CD4-positive, alpha-beta T cell treated with Interferon gamma for 1 hour (primary cell): Measurements from ENCODE around the gene CAMTA1.

Experiments used
- DNase-seq: peaks from one replicate; pipeline ENCODE4 v3.0.0-alpha.2; 2020

CAMTA1 gene

GRCh38 chr1:7558921-7559869 is 773.9 kb downstream of the CAMTA1 start:
- no peak for DNase-seq

- DNase-seq = no peak
Observed at GRCh38 chr1:7560128-7560527, 774.9 kb downstream of the CAMTA1 start.

GRCh38 chr1:7560601-7561181 is 775.4 kb downstream of the CAMTA1 start:
- DNase-seq = no peak

- no peak for DNase-seq
Observed at GRCh38 chr1:7561331-7561921, 776.2 kb downstream of the CAMTA1 start.

GRCh38 chr1:7561936-7562728 is 776.9 kb downstream of the CAMTA1 start:
- no peak for DNase-seq

- DNase-seq = no peak
Observed at GRCh38 chr1:7562729-7563605, 777.7 kb downstream of the CAMTA1 start.

- DNase-seq = no peak
Observed at GRCh38 chr1:7564137-7564536, 778.9 kb downstream of the CAMTA1 start.

GRCh38 chr1:7565099-7565750 is 780.0 kb downstream of the CAMTA1 start:
- DNase-seq = no peak

GRCh38 chr1:7566417-7567375 is 781.4 kb downstream of the CAMTA1 start:
- DNase-seq = no peak

GRCh38 chr1:7567376-7567775 is 782.1 kb downstream of the CAMTA1 start:
- no peak for DNase-seq

GRCh38 chr1:7568053-7568452 is 782.8 kb downstream of the CAMTA1 start:
- no peak for DNase-seq

GRCh38 chr1:7568901-7569524 is 783.8 kb downstream of the CAMTA1 start:
- DNase-seq = no peak

- DNase-seq = no peak
Observed at GRCh38 chr1:7570311-7570710, 785.1 kb downstream of the CAMTA1 start.

- no peak for DNase-seq
Observed at GRCh38 chr1:7572654-7573152, 787.4 kb downstream of the CAMTA1 start.

GRCh38 chr1:7573481-7573880 is 788.2 kb downstream of the CAMTA1 start:
- DNase-seq = no peak

- no peak for DNase-seq
Observed at GRCh38 chr1:7574121-7575040, 789.1 kb downstream of the CAMTA1 start.

- DNase-seq = no peak
Observed at GRCh38 chr1:7575041-7575400, 789.8 kb downstream of the CAMTA1 start.

GRCh38 chr1:7576946-7577657 is 791.8 kb downstream of the CAMTA1 start:
- DNase-seq = no peak
